Measurements from ENCODE around the gene RET.

The RET gene

DNA sequence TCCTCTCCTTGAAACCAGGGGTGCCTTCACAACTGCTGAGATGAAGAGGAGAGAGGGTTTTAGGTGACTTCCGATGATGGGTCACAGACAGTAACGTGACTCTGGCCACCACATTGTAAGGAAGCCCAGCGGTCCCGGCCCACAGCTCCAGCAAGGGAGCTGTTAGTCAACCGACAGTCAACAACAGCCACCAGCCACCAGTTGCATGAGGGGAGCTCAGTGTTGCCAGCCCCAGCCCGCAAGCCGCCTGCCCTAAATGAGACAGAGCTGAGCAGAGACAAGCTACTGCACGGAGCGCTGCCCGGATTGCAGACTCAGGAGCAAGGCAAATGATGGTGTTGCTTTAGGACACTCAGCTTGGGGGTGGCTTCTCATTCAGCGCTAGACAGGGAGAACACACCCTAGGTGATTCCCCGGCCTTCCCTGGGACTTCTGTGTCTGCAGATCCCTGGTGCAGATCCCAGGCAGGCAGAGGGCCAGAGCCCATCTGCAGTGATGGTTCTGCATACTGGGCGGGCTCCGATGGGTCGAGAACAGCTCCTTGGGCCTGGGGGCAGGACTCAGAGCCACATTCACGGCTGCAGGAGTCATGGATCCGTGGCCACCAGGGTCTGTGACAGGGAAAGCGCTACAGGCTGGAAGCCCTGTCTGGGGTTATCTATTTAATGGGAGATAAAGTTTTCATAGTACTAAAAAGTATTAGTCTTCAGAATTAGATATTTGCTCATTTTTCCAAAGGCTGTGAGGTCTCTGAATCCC is 14.3 kb upstream of the RET start:
- TF ChIP-seq, protein P1, sequence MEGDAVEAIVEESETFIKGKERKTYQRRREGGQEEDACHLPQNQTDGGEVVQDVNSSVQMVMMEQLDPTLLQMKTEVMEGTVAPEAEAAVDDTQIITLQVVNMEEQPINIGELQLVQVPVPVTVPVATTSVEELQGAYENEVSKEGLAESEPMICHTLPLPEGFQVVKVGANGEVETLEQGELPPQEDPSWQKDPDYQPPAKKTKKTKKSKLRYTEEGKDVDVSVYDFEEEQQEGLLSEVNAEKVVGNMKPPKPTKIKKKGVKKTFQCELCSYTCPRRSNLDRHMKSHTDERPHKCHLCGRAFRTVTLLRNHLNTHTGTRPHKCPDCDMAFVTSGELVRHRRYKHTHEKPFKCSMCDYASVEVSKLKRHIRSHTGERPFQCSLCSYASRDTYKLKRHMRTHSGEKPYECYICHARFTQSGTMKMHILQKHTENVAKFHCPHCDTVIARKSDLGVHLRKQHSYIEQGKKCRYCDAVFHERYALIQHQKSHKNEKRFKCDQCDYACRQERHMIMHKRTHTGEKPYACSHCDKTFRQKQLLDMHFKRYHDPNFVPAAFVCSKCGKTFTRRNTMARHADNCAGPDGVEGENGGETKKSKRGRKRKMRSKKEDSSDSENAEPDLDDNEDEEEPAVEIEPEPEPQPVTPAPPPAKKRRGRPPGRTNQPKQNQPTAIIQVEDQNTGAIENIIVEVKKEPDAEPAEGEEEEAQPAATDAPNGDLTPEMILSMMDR (IDR thresholded peaks at IDR 0.05; ENCODE audit: low read depth, low read length): no peak
- DNase-seq (ENCODE audit: low read depth in 2 of 2): no peak
- no peak overlapping the region for H3K4me3 ChIP-seq (replicated peaks in 1 of 2; ENCODE audit: low read depth in 2 of 2, low read length in 2 of 2)

DNA sequence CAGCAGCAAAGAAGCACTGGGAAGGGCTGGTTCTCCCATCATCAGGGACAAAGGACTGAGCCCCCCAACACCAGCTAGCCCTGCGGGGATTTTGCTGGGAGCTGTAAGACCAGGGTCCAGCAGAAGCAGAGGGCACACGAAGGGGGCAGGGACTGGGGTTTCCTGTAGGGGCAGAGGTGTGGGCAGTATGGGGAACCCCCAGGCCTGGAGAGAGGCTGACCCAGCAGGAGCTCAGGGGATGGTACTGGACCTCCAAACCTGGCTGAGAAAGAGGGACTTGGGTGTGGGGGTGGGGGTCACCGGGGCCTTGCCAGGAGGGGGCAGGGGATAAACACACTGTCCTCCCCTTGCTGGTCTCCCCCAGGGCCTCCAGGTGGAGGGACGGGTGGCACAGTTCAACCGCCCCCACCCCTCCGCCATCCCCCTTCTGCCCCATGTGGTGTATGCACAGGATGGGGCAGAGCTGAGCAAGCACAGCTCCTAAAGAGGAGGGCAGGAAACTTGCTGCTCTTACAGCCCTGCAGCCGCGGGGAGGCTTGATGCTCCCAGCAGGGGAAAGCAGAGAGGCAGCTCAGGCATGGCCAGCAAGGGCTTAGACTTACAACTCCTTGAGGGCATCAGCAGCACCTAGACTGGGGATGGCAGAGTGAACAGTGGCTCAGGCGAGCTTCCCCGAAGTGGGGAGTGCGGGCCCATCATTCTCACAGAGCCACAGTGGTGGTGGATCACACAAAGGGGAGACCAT is 12.4 kb upstream of the RET start:
- H3K4me3 ChIP-seq (replicated peaks in 1 of 2; ENCODE audit: low read depth in 2 of 2, low read length in 2 of 2): no peak overlapping the region
- TF ChIP-seq, protein P1 (IDR thresholded peaks at IDR 0.05; ENCODE audit: low read depth, low read length): no peak
- DNase-seq (ENCODE audit: low read depth in 2 of 2): no peak

DNA sequence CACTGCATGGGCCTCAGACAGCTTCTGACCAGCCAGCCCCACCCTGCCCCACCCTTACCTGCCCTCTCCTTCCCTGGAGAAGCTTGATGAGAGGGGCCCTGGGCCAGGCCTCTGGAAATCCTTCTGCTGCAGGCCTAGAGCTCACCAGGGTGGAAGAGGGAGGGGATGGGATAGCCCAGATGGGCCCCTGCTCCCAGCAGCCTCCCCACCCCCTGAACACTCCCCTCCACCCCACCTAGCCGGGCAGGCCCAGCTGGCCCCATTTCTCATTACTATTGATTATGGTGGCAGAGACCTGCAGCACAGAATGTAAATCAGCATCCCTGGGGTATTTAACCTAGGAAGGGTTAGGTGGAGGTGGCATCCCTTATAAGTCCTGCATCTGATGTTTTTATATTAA is 11.6 kb upstream of the RET start:
- no peak for DNase-seq (ENCODE audit: low read depth in 2 of 2)

DNA sequence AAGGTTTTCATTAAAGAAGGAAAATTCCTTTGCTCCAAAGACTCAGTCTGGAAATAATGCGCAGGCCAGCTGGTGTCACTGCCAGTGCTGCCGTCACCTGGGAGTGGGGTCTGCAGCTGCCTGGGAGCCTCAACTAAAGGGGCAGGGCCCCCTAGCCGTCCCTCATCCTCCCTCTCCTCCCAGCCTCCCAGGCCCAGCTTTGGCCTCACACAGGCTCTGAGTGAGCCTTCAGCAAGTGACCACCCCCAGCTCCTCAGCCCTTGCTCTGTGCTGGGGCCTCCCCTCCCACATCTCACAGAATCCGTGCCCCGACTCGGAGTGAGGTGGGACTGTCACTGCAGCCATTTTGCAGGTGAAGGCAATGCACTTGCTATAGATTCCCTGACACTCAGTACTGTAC is 11.1 kb upstream of the RET start:
- no peak overlapping the region for H3K4me3 ChIP-seq (replicated peaks in 1 of 2; ENCODE audit: low read depth in 2 of 2, low read length in 2 of 2)
- no peak for DNase-seq (ENCODE audit: low read depth in 2 of 2)
- TF ChIP-seq, protein P1 (IDR thresholded peaks at IDR 0.05; ENCODE audit: low read depth, low read length): no peak

More for the DNA sequence above, 11.6 kb upstream of the RET start:
- TF ChIP-seq, protein P1 (IDR thresholded peaks at IDR 0.05; ENCODE audit: low read depth, low read length): no peak
- H3K4me3 ChIP-seq (replicated peaks in 1 of 2; ENCODE audit: low read depth in 2 of 2, low read length in 2 of 2): no peak overlapping the region

DNA sequence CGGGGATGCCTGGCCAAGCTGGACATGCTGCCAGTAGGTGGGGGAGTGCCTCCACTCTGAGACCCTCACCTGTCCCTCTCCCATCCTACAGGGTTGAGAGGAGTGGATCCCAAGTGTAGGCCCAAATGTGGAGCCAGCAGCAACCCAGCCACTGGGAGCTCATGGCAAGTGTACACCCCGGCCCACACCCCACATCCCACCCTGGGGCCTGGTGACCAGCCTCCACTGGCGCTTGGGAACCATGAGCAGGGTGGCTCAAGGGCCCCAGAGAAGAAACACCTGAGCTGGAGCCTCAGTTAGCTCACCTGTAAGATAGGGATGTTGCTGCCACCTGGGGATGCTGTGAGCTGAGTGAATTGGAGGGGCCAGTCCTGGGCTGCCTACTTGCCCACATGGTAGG is 10.4 kb upstream of the RET start:
- H3K4me3 ChIP-seq (replicated peaks in 1 of 2; ENCODE audit: low read depth in 2 of 2, low read length in 2 of 2): no peak overlapping the region
- DNase-seq (ENCODE audit: low read depth in 2 of 2): no peak
- TF ChIP-seq, protein P1 (IDR thresholded peaks at IDR 0.05; ENCODE audit: low read depth, low read length): no peak

DNA sequence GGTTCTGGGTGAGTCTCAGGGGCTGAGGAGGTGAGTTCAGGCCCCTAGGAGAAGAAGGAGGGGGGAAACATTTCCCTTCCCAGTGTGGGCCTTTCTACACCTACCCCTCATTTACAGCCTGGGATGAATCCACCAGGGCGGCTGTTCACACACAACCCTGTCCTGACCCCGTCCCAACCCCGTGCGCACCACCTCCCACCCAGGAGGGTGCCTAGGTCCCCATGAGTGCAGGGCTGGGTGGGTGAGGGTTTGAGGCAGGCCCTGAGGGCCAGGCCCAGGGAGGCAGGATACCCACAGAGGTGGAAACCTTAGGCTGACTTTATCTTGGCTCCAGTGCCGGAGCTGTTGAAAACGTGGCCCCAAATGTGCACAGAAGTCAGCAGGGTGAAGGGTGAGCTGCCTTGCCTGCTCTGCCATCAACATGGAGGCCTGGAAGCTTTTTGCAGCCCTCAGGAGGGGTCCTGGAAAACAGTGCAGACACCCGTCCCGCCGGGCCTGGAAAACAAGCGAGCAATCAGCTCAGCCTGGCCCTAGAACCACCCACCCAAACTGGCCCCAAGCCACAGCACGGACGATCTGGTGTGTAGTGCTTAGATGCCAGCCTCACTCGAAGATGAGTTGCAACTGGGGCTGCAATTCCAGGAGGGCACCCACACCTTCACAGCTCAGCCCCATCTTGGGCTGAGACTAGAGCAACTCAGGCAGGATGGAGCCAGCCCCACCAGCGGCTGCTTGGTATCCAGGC is 9.3 kb upstream of the RET start:
- no peak for DNase-seq (ENCODE audit: low read depth in 2 of 2)
- TF ChIP-seq, protein P1 (IDR thresholded peaks at IDR 0.05; ENCODE audit: low read depth, low read length): no peak
- H3K4me3 ChIP-seq (replicated peaks in 1 of 2; ENCODE audit: low read depth in 2 of 2, low read length in 2 of 2): no peak overlapping the region
